ENCODE results near the gene RHBDL1. TPM values are rescaled to one million over a fixed set of nuclear protein-coding genes. Genes with fewer than 3 reads are reported as not detected.

Gene RHBDL1
- total RNA-seq, 1 donor from 2014 or later = 5.5 TPM

- peak; percentile 96 for DNase-seq (ENCODE audit: low spot score)
Observed at GRCh38 chr16:636206-637080, 39.0 kb upstream of the RHBDL1 start, which contains the start of gene METTL26. Gene METTL26, minus strand, starts transcription at chr16:636305. Its CDS starts 15 bp downstream, at chr16:636290.

- DNase-seq (ENCODE audit: low spot score) = peak; percentile 92
Observed at GRCh38 chr16:637081-638018, 38.1 kb upstream of the RHBDL1 start.

- no peak for DNase-seq (ENCODE audit: low spot score)
Observed at GRCh38 chr16:638034-638543, 37.4 kb upstream of the RHBDL1 start.

- DNase-seq (ENCODE audit: low spot score) = no peak
Observed at GRCh38 chr16:638836-639235, 36.6 kb upstream of the RHBDL1 start.

- DNase-seq (ENCODE audit: low spot score) = no peak
Observed at GRCh38 chr16:640614-641013, 34.9 kb upstream of the RHBDL1 start.

GRCh38 chr16:641326-642188 is 33.9 kb upstream of the RHBDL1 start, which contains the start of gene MCRIP2:
Gene MCRIP2, plus strand, starts transcription at chr16:641828. Its CDS starts 164 bp downstream, at chr16:641992.
- peak; percentile 83 for DNase-seq (ENCODE audit: low spot score)

- peak; percentile 61 for DNase-seq (ENCODE audit: low spot score)
Observed at GRCh38 chr16:642189-643049, 33.1 kb upstream of the RHBDL1 start.

GRCh38 chr16:643050-643368 is 32.5 kb upstream of the RHBDL1 start:
- DNase-seq (ENCODE audit: low spot score) = no peak

GRCh38 chr16:644556-644955 is 30.9 kb upstream of the RHBDL1 start:
- no peak for DNase-seq (ENCODE audit: low spot score)

GRCh38 chr16:645852-646678 is 29.4 kb upstream of the RHBDL1 start:
- no peak for DNase-seq (ENCODE audit: low spot score)

- DNase-seq (ENCODE audit: low spot score) = no peak
Observed at GRCh38 chr16:646679-647172, 28.7 kb upstream of the RHBDL1 start.

GRCh38 chr16:647173-647902 is 28.1 kb upstream of the RHBDL1 start:
- no peak for DNase-seq (ENCODE audit: low spot score)

- peak; percentile 75 for DNase-seq (ENCODE audit: low spot score)
Observed at GRCh38 chr16:648071-648780, 27.2 kb upstream of the RHBDL1 start.

- peak; percentile 95 for DNase-seq (ENCODE audit: low spot score)
Observed at GRCh38 chr16:648781-649589, 26.5 kb upstream of the RHBDL1 start, which contains the start of gene WDR90. Gene WDR90, plus strand, starts transcription at chr16:649365. Its CDS starts 52 bp downstream, at chr16:649417.

- DNase-seq (ENCODE audit: low spot score) = no peak
Observed at GRCh38 chr16:649631-650030, 25.8 kb upstream of the RHBDL1 start.

- DNase-seq (ENCODE audit: low spot score) = no peak
Observed at GRCh38 chr16:651844-652243, 23.6 kb upstream of the RHBDL1 start.
